ENCODE results near the gene AXIN2. TPM values are rescaled to one million over a fixed set of nuclear protein-coding genes. Genes with fewer than 3 reads are reported as not detected.

The AXIN2 gene
- total RNA-seq (2013; cell fraction: nucleolus; rRNA removed) = 14.6 and 16.2 TPM in 2 replicates
- 4.2 and 4.6 TPM in 2 replicates for total RNA-seq (2014; rRNA removed)
- 2.5 and 3.5 TPM in 2 replicates for total RNA-seq (2014; rRNA removed; fragmentation: Illumina TruSeq; extraction: Trizol)
- 7.2 and 7.8 TPM in 2 replicates for total RNA-seq (2021)
- 0.68 TPM for polyA plus RNA-seq (2011; ENCODE audit: low read depth)
- 2.5 and 3.7 TPM in 2 replicates for polyA plus RNA-seq (2011; rRNA removed)
- 3.2 and 3.5 TPM in 2 replicates for polyA plus RNA-seq (2011; cell fraction: cytosol; rRNA removed)
- polyA plus RNA-seq (2011; cell fraction: nucleus; rRNA removed) = 8.9 and 17.6 TPM in 2 replicates
- 0.72 and 1.5 TPM in 2 replicates for polyA plus RNA-seq (2012)
- polyA plus RNA-seq (2014; fragmentation: Illumina TruSeq; extraction: Trizol) = 1.9 and 2.6 TPM in 2 replicates
- polyA plus RNA-seq (2014; fragmentation: Nextera tagmentation; extraction: Ambion mirVana) = under 1 TPM; 0.47 to 0.66 TPM
- 4.4 and 4.8 TPM in 2 replicates for polyA plus RNA-seq (2014; rRNA removed)
- 1 to 10 TPM in 1 of 2 experiments, under 1 TPM in 1; 0.58 to 1.6 TPM for polyA plus RNA-seq (2016; fragmentation: Nextera tagmentation; extraction: Ambion mirVana)
- 4.1 and 6.0 TPM in 2 replicates for polyA minus RNA-seq (2011; rRNA and poly(A)+ RNA removed)
- polyA minus RNA-seq (2011; cell fraction: cytosol; rRNA and poly(A)+ RNA removed) = 1.5 and 1.7 TPM in 2 replicates
- 7.3 and 10.1 TPM in 2 replicates for polyA minus RNA-seq (2011; cell fraction: nucleus; rRNA and poly(A)+ RNA removed)
- Bru-seq, nascent RNA = percentile 60 among the genes with signal in this experiment
- BruChase-seq, experiment 1, labeled RNA remaining after a 6-hour chase = percentile 65 among the genes with signal in this experiment
- BruChase-seq, experiment 2, labeled RNA remaining after a 2-hour chase = percentile 71 among the genes with signal in this experiment
- long read RNA-seq, experiment 1, partial matches to known transcripts = 1 of 3 reads
- long read RNA-seq, experiment 1, other reads (novel, unspliced or antisense) = 2 of 3 reads
- long read RNA-seq, experiment 2, partial matches to known transcripts = 0 of 2 reads
- long read RNA-seq, experiment 2, other reads (novel, unspliced or antisense) = 2 of 2 reads

- Histone ChIP-seq H3K36me3 (ENCODE audit: control insufficient read depth in 2 of 2, insufficient read depth in 2 of 2, low read length in 1 of 2) (no peaks in the 10 kb centered on the region), H3K4me2 (ENCODE audit: control insufficient read depth, insufficient read depth) (peak within 1 kb of the TSS; percentile 90), H3K4me3 (peak within 1 kb of the TSS; percentile 81; the same call in 1 of the 2 replicates), H3K79me2 (ENCODE audit: control insufficient read depth, insufficient read depth, low read length) (no peaks in the 10 kb centered on the region; the same call in 1 of the 2 replicates), H3K4me1 (ENCODE audit: control insufficient read depth, insufficient read depth, low read length) (peaks cover 19% of the 10 kb centered on the region), H4K20me1 (ENCODE audit: control insufficient read depth, insufficient read depth) (no peaks in the 10 kb centered on the region; the same call in 1 of the 2 replicates), H2AFZ (ENCODE audit: control insufficient read depth, low read depth, low read length) (peak within 1 kb of the TSS; percentile 52), H3K9ac (ENCODE audit: control insufficient read depth, insufficient read depth, low read length) (peak within 1 kb of the TSS; percentile 71; the same call in 1 of the 2 replicates), H3K27ac (ENCODE audit: control insufficient read depth, insufficient read depth) (peak within 1 kb of the TSS; percentile 62), H3K27me3 (replicated peaks in 1 of 2; ENCODE audit: control insufficient read depth in 2 of 2, insufficient read depth in 2 of 2, low read length in 1 of 2) (peaks cover 0 to 5% of the 10 kb centered on the region in 2 experiments; a peak in 2 of 4 replicates), H3K9me3 (replicated peaks; ENCODE audit: control insufficient read depth, insufficient read depth, low read length) (no peaks in the 10 kb centered on the region)
- ATAC-seq (peak; percentile 79), DNase-seq (ENCODE audit: low read depth, low spot score) (no peak), FAIRE-seq (no peak)
- intact Hi-C loops (cut with micrococcal nuclease; ENCODE audit: unreplicated experiment) = loop anchor here (10.0 kb wide), 1 partner anchor 233 kb away; no protein-coding TSS in a partner anchor
- WGBS (ENCODE audit: insufficient coverage, insufficient replicate concordance, low lambda C conversion rate, missing lambda C conversion rate) = 10% methylated on average over 43 of the region's 65 CpGs
- ChIA-PET RAD21 (ENCODE audit: unreplicated experiment) (no interaction called here), SMC1A (ENCODE audit: uncharacterized antibody, unreplicated experiment) (no interaction called here), CTCF (no interaction called here), POLR2A (no interaction called here)
- in situ Hi-C loops (cut with MboI) = loop anchor here (25.0 kb wide), 1 partner anchor 599 kb away; no protein-coding TSS in a partner anchor
- BruUV-seq (replicated peaks) = no TSS peak
- TF ChIP-seq CHD4 (IDR thresholded peaks at IDR 0.05) (no peak), ATF2 (IDR thresholded peaks at IDR 0.05; ENCODE audit: low read length) (no peak), RCOR1 (conservative IDR thresholded peaks at IDR 0.05; ENCODE audit: low read depth, low read length) (no peak), CTCF (IDR thresholded peaks at IDR 0.05 in 2 of 3, conservative IDR thresholded peaks at IDR 0.05 in 1 of 3; ENCODE audit: control insufficient read depth in 2 of 3, extremely low read depth in 1 of 3, insufficient read depth in 1 of 3, low read depth in 3 of 3, low read length in 3 of 3) (peak in 2 of 3 experiments; percentile 6 to 38; a peak in 1 of 6 replicates), ETV6 (conservative IDR thresholded peaks at IDR 0.05 in 1 of 2, IDR thresholded peaks at IDR 0.05 in 1 of 2; ENCODE audit: borderline replicate concordance in 1 of 2, low read depth in 1 of 2) (no peak), SMAD1 (IDR thresholded peaks at IDR 0.05; ENCODE audit: low read depth, partially characterized antibody) (no peak), YBX1 (IDR thresholded peaks at IDR 0.05) (no peak), BCLAF1 (IDR thresholded peaks at IDR 0.05) (no peak), NR2F1 (conservative IDR thresholded peaks at IDR 0.05) (0 out of 2 replicates have a peak, but pooled peaks have one; percentile 18)
These were observed at the start of gene AXIN2 for GRCh38 chr17:65561452-65562205. AXIN2 (minus strand) TSS chr17:65561648; CDS start chr17:65558620, 3,028 bp downstream.
